GM18511 (cell line): Measurements from ENCODE around the gene GPR82.
A peak's percentile ranks its signal among the peaks of the same experiment; 100 is the strongest.
"Not testable (repeated sequence)": the region's sequence is repeated elsewhere in the genome, so short reads cannot be mapped to it uniquely, and the experiment has no call there.

Source experiments
- ATAC-seq: cut with Tn5 transposase; IDR thresholded peaks from one replicate; pipeline ENCODE4 v1.9.1; 2021; ENCODE audit warnings: mild to moderate bottlenecking, moderate library complexity; ENCODE audit not compliant: unreplicated experiment

Gene GPR82, protein sequence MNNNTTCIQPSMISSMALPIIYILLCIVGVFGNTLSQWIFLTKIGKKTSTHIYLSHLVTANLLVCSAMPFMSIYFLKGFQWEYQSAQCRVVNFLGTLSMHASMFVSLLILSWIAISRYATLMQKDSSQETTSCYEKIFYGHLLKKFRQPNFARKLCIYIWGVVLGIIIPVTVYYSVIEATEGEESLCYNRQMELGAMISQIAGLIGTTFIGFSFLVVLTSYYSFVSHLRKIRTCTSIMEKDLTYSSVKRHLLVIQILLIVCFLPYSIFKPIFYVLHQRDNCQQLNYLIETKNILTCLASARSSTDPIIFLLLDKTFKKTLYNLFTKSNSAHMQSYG

DNA sequence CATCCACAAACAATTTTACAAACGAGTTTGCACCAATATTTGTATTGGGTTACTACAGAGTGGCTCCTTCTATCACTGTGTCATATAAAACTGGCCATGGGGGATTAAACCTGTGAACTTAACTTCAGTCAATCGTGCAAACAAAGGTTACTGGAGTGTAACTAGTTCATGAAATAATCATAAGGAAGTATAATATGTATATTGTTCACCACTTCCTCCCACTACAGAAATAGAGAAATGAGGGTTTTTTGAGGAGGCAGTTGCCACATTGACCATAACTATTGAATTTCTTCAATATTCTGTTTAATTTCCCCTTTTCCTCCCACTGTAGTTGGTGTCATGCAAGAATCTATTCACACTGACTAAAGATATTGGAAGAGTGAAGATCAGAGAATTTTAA, at the start of gene GPR82:
GPR82 (plus strand) TSS at position 356 of the 400 bp plus-strand sequence. CDS start 2,846 bp downstream, outside the sequence.
- ATAC-seq: no peak

DNA sequence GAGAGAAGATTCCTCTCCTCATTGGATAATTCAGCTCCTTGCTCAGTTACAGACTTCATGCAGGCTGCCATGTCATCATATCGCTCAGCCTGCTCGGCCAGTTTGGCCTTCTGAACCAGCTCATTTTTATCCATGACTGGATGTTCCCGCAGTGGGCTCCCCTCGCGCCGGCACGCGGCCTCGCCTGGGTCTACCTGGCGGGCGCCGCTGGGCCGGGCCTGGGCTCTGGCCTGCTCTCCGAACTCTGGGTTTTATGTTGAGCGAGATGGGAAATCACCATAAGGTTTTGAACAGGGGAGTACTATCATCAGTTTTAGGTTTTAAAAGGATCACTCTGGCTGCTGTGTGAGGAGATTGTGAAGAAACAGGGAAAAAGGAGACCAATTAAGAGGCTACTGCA, 47.6 kb upstream of the GPR82 start:
- not testable (repeated sequence) for ATAC-seq

DNA sequence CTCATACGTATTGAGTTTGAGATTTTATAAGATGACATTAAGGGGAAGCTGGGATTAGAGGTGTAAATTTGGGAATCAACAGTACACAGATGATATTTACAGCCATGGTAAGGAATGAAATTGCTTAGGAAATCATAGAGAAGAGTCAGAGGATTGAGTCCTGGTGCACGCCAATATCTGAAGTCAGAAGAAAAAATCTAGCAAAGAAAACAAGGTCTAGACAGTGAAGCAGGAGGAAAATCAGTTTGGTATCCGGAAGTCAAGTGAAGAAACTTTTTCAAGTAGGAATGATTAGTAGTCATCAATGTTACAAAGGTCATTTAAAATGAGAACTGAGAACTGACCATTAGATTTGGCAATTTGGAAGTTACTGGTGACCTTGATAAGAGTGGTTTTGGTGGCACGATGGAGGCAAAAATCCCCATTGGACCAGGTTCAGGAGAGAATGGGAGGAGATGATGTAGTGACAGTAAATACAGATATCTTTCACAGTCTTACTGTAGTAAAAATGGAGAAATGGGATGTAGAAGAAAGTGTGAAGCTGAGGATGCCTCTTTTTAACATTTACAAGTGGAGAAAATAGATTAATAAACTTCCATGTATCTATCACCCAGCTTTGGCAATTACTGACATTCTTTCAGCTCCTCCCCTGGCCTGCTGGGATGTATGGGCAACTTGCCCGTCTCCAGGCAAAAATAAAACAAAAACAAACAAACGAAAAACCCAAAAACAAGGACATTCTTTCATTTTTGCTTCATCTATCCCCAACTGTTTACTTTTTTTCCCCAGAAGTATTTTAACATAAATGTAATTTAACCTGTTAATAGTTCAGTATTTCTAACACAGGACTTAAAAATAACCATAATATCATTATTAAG, 46.6 kb upstream of the GPR82 start:
- ATAC-seq: no peak

- no peak for ATAC-seq
These were observed 39.8 kb upstream of the GPR82 start for GRCh38 chrX:41684138-41684537.

- no peak for ATAC-seq
These were observed 39.0 kb upstream of the GPR82 start for GRCh38 chrX:41684940-41685339.

DNA sequence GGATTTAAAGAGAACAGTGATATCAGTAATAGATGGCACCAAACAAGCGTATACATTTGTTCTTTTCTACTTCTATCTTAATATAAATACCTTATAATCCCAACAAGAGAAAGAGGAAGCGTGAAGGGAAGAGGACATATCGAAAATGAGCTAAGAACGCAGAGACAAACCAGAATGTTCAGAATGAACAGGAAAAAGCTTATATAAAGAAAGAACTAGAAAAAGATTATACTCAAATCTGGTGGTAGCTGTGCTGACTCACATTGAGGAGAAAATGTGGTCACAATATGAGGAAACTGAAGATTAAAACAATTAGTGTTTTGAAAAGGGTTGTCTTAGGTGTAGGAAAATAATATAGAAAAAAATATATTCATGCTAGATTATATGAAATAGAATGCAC, 37.2 kb upstream of the GPR82 start:
- ATAC-seq: no peak

DNA sequence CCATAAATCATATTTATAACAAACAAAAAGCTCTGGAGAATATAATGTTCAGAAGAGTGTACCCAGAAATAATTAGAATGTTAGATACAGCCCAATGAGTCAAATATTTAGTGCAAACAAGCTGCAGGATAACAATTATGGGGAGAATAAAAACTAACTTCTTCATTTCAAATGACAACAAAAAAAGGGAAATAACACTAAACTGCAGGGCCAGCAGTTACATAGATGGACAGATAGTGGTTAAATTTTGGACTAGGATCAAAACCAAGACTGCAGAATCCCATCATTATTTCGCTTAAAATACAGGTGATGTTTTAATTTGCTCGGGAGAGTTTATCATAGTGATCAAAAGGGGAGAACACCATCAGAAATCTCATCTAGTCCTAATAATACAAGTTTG, 35.8 kb upstream of the GPR82 start:
- no peak for ATAC-seq

DNA sequence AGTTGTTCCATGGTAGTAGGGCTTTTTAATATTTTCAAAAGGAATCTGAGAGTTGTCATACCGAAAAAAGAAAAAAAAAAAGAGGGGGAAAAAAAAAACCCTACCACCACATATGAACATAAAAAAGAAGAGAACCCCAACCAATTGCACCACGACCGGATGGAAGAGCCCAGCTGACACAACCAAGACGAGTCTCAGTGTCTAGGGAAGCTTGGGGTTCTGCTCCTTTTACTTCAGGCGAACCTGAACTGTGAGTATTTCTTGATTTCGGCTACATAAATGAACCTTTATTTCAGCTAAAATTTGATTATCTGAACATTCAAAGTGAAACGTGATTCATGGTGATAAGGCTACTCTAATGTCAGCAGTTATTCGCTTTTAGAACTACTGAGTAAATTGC, 35.1 kb upstream of the GPR82 start, which contains the start of gene GPR34:
GPR34 (plus strand) TSS at position 139 of the 400 bp plus-strand sequence. CDS start 6,661 bp downstream, outside the sequence.
- peak; percentile 46 for ATAC-seq

- no peak for ATAC-seq
These were observed 34.3 kb upstream of the GPR82 start for GRCh38 chrX:41689711-41690110.

GRCh38 chrX:41692162-41692749, 31.7 kb upstream of the GPR82 start:
- no peak for ATAC-seq

- no peak for ATAC-seq
These were observed 31.0 kb upstream of the GPR82 start for GRCh38 chrX:41693024-41693423.

DNA sequence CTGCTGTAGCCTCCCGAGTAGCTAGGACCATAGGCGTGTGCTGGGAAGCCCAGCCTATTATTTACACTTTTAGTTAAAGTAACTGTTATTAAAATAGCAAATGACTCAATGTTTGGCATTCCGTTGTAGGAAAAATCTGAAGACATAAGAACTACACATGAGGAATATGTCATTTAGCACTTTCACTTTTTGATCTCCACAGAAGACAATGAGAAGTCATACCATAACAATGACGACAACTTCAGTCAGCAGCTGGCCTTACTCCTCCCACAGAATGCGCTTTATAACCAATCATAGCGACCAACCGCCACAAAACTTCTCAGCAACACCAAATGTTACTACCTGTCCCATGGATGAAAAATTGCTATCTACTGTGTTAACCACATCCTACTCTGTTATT, 28.6 kb upstream of the GPR82 start:
- ATAC-seq: no peak

- ATAC-seq: no peak
These were observed 20.4 kb upstream of the GPR82 start for GRCh38 chrX:41703574-41704029.

- no peak for ATAC-seq
These were observed 18.9 kb upstream of the GPR82 start for GRCh38 chrX:41705042-41705441.

- ATAC-seq: peak; percentile 90
These were observed 18.2 kb upstream of the GPR82 start for GRCh38 chrX:41705680-41706374.

DNA sequence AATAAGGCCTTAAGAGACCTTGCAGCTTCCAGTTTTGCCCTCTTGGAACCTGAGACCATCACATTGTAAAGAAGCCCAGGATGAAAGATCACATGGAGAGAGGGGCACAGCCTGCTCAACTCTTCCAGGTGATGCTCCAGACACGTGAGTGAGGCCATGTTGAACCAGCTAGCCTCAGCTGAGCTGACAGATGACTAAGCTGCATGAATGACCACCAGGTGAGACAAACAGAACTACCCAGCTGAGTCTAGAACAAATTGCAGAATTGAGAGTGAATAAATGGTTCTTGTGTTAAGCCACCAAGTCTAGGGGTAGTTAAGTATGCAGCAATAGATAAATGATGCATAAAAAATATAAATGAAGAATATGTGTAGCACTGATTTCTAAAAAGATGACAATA, 16.8 kb upstream of the GPR82 start:
- no peak for ATAC-seq

DNA sequence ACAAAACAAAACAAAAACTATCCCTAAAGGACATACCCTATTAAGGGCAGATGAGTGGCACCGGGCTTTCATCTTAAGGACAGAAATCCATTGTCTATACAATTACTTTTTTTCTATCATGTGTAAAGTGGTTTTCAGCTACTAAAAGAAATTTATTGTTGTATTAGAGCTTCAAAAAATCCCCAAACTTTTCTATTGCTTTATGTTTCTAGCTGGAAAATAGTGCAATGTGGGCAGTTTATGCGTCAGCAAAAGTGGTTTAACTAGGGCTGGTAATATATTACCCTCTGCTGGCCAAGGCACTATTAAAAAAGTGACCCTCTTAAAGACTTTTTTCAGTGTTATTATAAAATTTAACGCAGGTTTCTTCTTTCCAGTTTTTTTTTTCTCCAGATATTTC, 15.5 kb upstream of the GPR82 start:
- ATAC-seq: no peak

DNA sequence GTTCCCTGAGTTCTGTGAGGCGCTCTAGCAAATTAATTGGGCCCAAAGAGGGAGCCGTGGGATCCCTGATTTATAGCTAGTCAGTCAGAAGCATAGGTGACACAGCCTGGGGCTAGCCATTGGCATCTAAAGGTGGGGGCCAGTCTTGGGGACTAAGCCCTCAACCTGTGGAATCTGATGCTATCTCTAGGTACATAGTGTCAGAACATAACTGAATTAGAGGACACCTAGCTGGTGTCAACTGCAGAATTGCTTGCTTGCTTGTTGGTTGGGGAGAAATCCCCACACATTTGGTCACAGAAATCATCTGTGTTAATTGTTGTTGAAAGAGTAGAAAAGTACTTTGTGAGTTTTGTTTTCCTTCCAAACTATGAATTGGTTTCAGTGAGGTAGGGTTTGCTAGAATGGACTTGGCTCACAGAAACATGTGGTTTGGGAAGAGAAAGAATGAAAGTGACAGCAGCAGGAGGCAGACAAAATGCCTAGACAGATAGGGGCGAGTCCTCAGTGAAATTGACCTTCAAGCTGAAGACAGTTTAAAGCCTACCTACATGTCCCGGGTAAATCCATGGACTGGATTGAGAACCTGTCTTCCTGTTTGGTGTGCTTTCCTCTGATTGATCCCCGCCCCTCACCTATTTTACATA, 12.8 kb upstream of the GPR82 start:
- ATAC-seq: no peak

- no peak for ATAC-seq
These were observed 7.8 kb upstream of the GPR82 start for GRCh38 chrX:41716222-41716621.

DNA sequence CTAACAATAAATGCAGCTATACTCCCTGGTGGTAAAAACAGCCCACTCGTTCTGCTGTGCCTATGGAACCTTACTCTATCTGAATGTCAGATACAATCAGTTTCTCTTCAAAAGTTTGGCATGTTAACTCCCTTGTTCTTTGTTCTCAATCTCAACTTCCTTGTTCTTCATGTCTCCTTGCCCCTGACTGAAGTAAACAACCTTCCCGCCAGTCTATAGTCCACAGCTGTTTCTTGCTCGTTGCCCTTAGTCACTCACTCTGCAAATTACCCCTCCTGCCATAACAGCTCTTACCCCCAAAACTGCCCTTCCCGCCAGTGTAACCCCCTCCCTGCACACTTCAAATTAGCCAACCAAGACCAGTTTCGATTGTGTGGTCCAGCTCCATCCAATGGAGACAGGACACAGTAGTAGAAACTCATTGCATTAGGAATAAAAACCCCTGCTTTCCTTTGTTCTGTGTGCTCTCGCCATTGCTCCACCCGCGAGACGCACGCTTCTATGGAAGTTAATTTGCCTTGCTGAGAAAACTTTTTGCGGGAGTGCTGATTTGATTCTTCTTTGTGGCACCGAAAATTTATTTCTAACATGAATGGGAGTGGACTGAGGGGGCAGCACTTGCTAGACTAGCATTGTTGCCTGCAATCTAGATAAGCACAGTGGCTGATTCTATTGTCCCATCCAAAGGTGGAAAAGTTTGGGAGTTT, 7.1 kb upstream of the GPR82 start:
- ATAC-seq: no peak
